HG02943 (cell line): ENCODE data around the gene HEMGN.
"Not testable (repeated sequence)": the region's sequence is repeated elsewhere in the genome, so short reads cannot be mapped to it uniquely, and the experiment has no call there.

Experiments used
- ATAC-seq: cut with Tn5 transposase; IDR thresholded peaks from one replicate; pipeline ENCODE4 v1.9.1; 2021; ENCODE audit warnings: mild to moderate bottlenecking, low read depth, moderate library complexity; ENCODE audit not compliant: unreplicated experiment

The HEMGN gene, protein sequence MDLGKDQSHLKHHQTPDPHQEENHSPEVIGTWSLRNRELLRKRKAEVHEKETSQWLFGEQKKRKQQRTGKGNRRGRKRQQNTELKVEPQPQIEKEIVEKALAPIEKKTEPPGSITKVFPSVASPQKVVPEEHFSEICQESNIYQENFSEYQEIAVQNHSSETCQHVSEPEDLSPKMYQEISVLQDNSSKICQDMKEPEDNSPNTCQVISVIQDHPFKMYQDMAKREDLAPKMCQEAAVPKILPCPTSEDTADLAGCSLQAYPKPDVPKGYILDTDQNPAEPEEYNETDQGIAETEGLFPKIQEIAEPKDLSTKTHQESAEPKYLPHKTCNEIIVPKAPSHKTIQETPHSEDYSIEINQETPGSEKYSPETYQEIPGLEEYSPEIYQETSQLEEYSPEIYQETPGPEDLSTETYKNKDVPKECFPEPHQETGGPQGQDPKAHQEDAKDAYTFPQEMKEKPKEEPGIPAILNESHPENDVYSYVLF

GRCh38 chr9:97938081-97938644 lies at the start of gene HEMGN:
TSS of gene HEMGN (minus strand) at chr9:97938172. CDS start at chr9:97938136, 36 bp downstream.
- no peak for ATAC-seq

DNA sequence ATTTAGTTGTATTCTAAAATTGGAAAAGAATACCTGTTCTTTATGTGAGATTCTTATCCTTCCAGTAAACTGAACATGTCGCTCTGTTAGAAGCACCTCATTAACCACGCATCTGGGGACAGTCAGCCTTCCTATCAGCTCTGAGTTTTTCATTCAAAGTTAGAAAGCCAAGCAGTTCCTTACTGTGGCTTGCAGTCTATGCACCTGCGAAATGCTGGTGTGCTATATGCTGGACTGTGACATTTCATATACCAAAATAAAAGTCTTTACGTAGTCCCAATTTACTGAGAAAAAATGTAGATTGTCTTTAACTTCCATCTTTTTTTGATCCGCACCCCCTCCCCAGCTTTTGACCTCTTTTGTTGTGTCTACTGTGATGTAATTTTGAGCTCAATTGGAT lies 49.5 kb upstream of the HEMGN start:
- no peak for ATAC-seq

GRCh38 chr9:97985058-97985861 lies 47.3 kb upstream of the HEMGN start:
- no peak for ATAC-seq

- ATAC-seq: peak; percentile 32
These were observed 46.5 kb upstream of the HEMGN start for GRCh38 chr9:97984188-97985057.

DNA sequence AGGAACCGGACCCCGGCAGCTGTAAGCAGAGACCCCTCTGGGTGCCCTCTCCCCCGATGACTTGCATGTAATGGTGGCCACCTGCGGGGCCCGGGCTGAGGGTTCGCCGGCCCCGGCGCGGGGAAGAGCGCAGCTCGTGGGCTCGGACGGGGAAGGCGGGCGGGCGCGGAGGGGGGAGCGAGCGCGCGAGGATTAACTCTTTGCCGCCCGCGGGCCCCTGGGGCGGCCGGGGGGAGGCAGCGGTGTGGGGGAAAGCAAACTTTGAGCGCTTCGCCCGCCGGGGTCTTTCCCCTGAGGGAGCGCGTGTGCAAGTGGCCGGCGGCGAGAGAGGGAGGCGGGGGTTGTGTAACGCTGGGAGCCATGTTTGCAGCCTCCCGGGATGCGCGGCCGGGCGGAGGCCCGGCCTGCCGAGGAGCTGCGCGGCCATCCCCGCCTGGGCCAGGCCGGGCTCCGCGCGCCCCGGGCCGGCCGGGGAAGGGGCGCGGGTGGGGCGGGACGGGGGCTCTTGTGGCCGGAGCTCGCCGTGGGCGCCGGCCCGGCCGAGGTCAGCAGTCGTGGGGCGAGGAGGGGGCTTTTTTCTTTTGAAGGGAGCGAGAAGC lies 45.7 kb upstream of the HEMGN start:
- peak; percentile 12 for ATAC-seq

DNA sequence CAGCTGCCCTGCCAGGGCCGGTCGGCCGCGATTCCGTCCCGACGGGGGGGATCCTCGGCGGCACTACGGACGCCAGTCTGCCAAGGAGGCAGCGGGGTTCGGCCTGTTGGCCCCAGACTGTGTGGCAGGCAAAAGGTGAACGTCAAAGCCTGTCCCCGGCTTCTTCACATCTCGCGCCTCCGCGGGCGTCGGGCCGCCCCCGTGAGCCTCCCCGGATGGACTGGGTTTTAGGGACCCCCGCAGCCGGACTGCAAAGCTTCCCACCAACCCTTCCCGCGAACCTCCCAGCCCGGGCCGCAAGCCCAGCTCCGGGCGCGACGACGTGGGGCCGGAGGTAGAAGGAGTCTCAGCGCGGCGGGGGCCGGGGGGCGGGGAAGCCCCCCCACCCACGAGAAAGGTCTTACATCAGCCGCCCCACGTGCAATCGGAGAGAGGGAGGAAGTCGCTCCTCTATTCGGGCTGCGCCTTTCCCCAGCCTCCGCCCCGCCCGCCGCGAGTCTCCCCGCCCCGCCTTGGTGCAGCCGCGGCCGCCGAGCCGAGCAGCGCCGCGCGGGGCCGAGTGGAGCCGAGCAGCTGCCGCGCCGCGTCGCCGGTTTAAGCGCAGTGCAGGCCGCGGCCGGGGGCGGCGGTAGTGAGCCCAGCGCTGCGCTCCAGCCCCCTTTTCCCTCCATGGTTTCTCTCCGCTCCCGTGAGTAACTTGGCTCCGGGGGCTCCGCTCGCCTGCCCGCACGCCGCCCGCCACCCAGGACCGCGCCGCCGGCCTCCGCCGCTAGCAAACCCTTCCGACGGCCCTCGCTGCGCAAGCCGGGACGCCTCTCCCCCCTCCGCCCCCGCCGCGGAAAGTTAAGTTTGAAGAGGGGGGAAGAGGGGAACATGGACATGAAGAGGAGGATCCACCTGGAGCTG lies 45.0 kb upstream of the HEMGN start, which contains the start of gene ANP32B:
Gene ANP32B, plus strand, starts transcription at position 659 of the 906 bp plus-strand sequence. Its CDS starts 215 bp downstream, at position 874.
- peak; percentile 62 for ATAC-seq

GRCh38 chr9:97981846-97982682 lies 44.1 kb upstream of the HEMGN start:
- ATAC-seq: no peak

DNA sequence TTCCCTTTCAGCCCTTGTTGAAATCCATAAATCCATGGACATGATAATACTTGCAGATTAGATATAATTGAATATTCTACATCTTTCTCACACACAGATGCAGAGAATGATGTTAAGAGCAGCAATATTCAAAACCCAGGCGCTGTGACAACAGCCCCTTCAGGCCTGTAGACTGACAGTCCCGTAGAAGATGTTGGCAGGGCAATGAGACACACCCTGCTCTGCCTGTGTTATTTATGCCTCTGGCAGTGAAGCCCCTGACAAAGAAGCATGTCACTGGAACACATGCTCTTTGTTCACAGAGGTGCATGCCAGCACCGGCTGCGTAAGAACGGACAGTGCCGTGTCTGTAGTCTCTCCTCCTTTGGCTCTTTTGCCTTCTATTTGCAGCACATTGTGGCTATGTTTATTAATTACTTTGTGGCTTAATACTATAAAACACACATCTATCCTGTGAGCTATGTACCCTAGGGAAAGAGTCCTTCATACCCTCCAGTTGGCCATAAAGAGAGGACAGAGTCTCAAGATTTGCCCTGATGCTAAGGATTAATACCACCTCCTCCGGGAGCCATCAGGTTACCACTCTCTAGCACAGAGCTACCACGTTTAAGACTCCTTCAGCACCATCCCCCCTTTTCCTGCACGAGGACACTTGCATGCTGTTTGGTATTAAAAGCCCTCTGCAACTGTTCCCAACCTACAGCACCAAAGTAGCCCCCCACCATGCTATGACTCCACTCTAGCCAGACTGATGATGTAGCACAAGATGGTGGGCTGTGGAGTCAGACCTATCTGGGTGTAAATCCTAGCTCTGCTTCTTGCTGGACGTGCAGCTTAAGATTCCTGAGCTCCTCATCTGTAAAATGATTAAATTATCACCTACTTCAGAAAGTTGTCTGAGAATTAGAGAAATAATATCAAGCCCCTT lies 43.2 kb upstream of the HEMGN start:
- ATAC-seq: no peak

- ATAC-seq: no peak
These were observed 42.5 kb upstream of the HEMGN start for GRCh38 chr9:97980479-97980803.

GRCh38 chr9:97979788-97980478 lies 42.0 kb upstream of the HEMGN start:
- ATAC-seq: no peak

GRCh38 chr9:97978371-97979130 lies 40.6 kb upstream of the HEMGN start:
- ATAC-seq: no peak

- ATAC-seq: not testable (repeated sequence)
These were observed 38.7 kb upstream of the HEMGN start for GRCh38 chr9:97976633-97977032.

DNA sequence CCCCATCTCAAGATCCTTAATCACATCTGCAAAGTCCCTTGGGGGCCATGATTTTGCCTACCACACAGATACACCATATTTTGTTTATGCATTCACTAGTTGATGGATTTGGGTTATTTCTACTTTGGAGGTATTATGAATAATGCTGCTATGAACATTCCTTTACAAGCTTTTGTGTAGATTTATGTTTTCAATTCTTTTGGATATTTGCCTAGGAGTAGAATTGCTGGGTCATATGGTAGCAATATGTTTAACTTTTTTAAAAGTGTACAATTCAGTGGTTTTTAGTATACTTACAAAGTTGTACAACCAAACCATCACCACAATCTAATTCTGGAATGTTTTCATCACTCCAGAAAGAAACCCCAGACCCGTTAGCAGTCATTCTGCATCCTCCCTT lies 37.4 kb upstream of the HEMGN start:
- no peak for ATAC-seq

- no peak for ATAC-seq
These were observed 34.8 kb upstream of the HEMGN start for GRCh38 chr9:97972753-97973152.

DNA sequence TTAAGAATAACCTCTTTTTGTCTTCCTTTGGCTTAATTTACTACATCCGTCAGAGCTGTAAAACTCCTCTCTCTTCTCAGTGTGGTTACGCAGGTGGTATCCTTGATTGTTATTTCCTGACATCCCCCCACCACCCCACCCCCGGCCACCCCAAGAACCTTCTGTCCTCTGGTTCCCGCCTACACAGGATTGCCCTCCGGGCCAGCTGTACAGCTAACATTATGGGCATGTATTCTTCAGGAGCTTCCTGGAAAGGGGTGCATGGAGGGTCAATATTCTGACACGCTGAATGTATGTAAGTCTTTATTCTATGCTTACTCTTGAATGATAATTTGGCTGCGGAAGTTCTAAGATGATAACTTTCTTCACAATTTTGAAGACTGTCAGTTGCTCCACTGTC lies 32.2 kb upstream of the HEMGN start:
- ATAC-seq: no peak

DNA sequence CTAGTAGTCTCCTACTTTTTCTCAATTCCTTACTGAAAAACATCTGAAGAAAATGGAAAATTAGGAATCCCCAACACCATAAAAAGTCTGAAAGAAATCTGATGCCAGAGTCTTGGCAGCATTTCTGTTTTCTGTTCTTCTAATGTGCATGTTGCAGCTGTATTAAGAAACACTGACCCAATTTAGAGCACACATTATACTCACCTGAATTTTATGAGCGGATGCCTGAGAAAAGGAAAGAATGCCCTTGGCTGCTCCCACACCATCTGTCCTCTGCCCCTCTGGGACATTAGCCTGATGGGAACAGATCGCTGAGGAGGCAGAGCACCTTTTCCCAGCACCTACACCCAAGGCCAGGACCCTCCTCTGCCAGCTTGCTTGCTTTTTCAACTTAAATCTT lies 31.0 kb upstream of the HEMGN start:
- ATAC-seq: no peak
